Brain pericyte (primary cell): Measurements from ENCODE around the gene ZC3H12A.
"Not testable (repeated sequence)": the region's sequence is repeated elsewhere in the genome, so short reads cannot be mapped to it uniquely, and the experiment has no call there.

ENCODE experiments used
- DNase-seq: peaks from one replicate; pipeline ENCODE4 v3.0.0-alpha.2; 2012; ENCODE audit warnings: low read depth, low spot score

The ZC3H12A gene

GRCh38 chr1:37502104-37502503 is 27.7 kb downstream of the ZC3H12A start:
- no peak for DNase-seq

GRCh38 chr1:37502791-37503190 is 28.4 kb downstream of the ZC3H12A start:
- DNase-seq = not testable (repeated sequence)

- DNase-seq = no peak
Measured at GRCh38 chr1:37506740-37507139, 32.4 kb downstream of the ZC3H12A start.

GRCh38 chr1:37509181-37509580 is 34.8 kb downstream of the ZC3H12A start:
- no peak for DNase-seq

GRCh38 chr1:37513795-37514349 is 39.5 kb downstream of the ZC3H12A start:
- DNase-seq = no peak

- peak; percentile 47 for DNase-seq
Measured at GRCh38 chr1:37514350-37515184, 40.2 kb downstream of the ZC3H12A start, which contains the start of gene MEAF6. TSS of gene MEAF6 (minus strand) at chr1:37514766. CDS start at chr1:37514746, 20 bp downstream.

GRCh38 chr1:37515185-37516034 is 41.0 kb downstream of the ZC3H12A start:
- DNase-seq = no peak

GRCh38 chr1:37517569-37517968 is 43.2 kb downstream of the ZC3H12A start:
- no peak for DNase-seq

GRCh38 chr1:37518241-37518640 is 43.9 kb downstream of the ZC3H12A start:
- not testable (repeated sequence) for DNase-seq

GRCh38 chr1:37518929-37519328 is 44.5 kb downstream of the ZC3H12A start:
- DNase-seq = not testable (repeated sequence)

- no peak for DNase-seq
Measured at GRCh38 chr1:37519613-37520012, 45.2 kb downstream of the ZC3H12A start.

- not testable (repeated sequence) for DNase-seq
Measured at GRCh38 chr1:37529888-37530287, 55.5 kb downstream of the ZC3H12A start.

- not testable (repeated sequence) for DNase-seq
Measured at GRCh38 chr1:37532418-37533156, 58.2 kb downstream of the ZC3H12A start.

- DNase-seq = no peak
Measured at GRCh38 chr1:37533317-37534093, 59.1 kb downstream of the ZC3H12A start.
